Measurements from ENCODE around the gene GABPB1. TPM values are rescaled to one million over a fixed set of nuclear protein-coding genes. Genes with fewer than 3 reads are reported as not detected.

GABPB1 gene
- polyA plus RNA-seq, 1 of the 3 experiments (the other 2 are of a cell fraction): 12.8 TPM

- Histone ChIP-seq H3K4me3 (ENCODE audit: low read depth in 2 of 2, low read length in 1 of 2) (no peak overlapping the region), H3K9ac (no peak overlapping the region), H3F3A (replicated peaks; ENCODE audit: insufficient read depth) (no peaks in the 10 kb centered on the region), H3K79me2 (ENCODE audit: insufficient read depth) (no peaks in the 10 kb centered on the region), H2AFZ (ENCODE audit: low read depth) (no peak overlapping the region), H3K27ac (ENCODE audit: low read depth in 2 of 2, low read length in 1 of 2) (no peak overlapping the region), H3K4me2 (no peak overlapping the region), H4K20me1 (ENCODE audit: insufficient read depth) (no peaks in the 10 kb centered on the region), H3K36me3 (replicated peaks in 1 of 2; ENCODE audit: control insufficient read depth in 1 of 2, insufficient read depth in 2 of 2, low read length in 1 of 2) (no peaks in the 10 kb centered on the region), H3K4me1 (ENCODE audit: control insufficient read depth in 1 of 2, insufficient read depth in 2 of 2, low read depth in 1 of 2, low read length in 1 of 2) (peaks cover 0 to 7% of the 10 kb centered on the region in 2 experiments; a peak in 1 of 4 replicates), H3K9me2 (no peaks in the 10 kb centered on the region), H3K9me3 (no peaks in the 10 kb centered on the region), H3K27me3 (ENCODE audit: insufficient read depth) (no peaks in the 10 kb centered on the region)
- 72% methylated on average over 4 of the region's 4 CpGs for WGBS (ENCODE audit: low lambda C conversion rate)
- DNase-seq: no peak
- ChIA-PET POLR2A (no interaction called here), CTCF (interaction anchor here (1.2 to 1.4 kb wide), 2 partner anchors 9 to 10 kb away, joined by 3 read pairs; no protein-coding TSS in a partner anchor)
- TF ChIP-seq RXRA (IDR thresholded peaks at IDR 0.05; ENCODE audit: borderline replicate concordance, low read depth) (no peak), MEF2A (IDR thresholded peaks at IDR 0.05; ENCODE audit: borderline replicate concordance, low read depth) (no peak), RCOR1 (IDR thresholded peaks at IDR 0.05; ENCODE audit: low read length) (no peak), SIN3A (IDR thresholded peaks at IDR 0.05; ENCODE audit: borderline replicate concordance, low read depth, low read length) (no peak), RFX5 (IDR thresholded peaks at IDR 0.05; ENCODE audit: low read length) (no peak), ELF1 (IDR thresholded peaks at IDR 0.05) (no peak), NRF1 (IDR thresholded peaks at IDR 0.05; ENCODE audit: low read depth, low read length) (no peak), CTCF (IDR thresholded peaks at IDR 0.05) (no peak), FOXJ3 (CRISPR knock-in tag; IDR thresholded peaks at IDR 0.05) (no peak), EZH2phosphoT487 (IDR thresholded peaks at IDR 0.05; ENCODE audit: borderline replicate concordance, low read depth) (no peak)
- TF ChIP-seq, protein P1, sequence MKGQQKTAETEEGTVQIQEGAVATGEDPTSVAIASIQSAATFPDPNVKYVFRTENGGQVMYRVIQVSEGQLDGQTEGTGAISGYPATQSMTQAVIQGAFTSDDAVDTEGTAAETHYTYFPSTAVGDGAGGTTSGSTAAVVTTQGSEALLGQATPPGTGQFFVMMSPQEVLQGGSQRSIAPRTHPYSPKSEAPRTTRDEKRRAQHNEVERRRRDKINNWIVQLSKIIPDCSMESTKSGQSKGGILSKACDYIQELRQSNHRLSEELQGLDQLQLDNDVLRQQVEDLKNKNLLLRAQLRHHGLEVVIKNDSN (IDR thresholded peaks at IDR 0.05; ENCODE audit: borderline replicate concordance, low read depth): no peak
- TF ChIP-seq, protein P2, sequence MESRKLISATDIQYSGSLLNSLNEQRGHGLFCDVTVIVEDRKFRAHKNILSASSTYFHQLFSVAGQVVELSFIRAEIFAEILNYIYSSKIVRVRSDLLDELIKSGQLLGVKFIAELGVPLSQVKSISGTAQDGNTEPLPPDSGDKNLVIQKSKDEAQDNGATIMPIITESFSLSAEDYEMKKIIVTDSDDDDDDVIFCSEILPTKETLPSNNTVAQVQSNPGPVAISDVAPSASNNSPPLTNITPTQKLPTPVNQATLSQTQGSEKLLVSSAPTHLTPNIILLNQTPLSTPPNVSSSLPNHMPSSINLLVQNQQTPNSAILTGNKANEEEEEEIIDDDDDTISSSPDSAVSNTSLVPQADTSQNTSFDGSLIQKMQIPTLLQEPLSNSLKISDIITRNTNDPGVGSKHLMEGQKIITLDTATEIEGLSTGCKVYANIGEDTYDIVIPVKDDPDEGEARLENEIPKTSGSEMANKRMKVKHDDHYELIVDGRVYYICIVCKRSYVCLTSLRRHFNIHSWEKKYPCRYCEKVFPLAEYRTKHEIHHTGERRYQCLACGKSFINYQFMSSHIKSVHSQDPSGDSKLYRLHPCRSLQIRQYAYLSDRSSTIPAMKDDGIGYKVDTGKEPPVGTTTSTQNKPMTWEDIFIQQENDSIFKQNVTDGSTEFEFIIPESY (IDR thresholded peaks at IDR 0.05; ENCODE audit: borderline replicate concordance, low read depth): no peak
- TF ChIP-seq, protein P3, sequence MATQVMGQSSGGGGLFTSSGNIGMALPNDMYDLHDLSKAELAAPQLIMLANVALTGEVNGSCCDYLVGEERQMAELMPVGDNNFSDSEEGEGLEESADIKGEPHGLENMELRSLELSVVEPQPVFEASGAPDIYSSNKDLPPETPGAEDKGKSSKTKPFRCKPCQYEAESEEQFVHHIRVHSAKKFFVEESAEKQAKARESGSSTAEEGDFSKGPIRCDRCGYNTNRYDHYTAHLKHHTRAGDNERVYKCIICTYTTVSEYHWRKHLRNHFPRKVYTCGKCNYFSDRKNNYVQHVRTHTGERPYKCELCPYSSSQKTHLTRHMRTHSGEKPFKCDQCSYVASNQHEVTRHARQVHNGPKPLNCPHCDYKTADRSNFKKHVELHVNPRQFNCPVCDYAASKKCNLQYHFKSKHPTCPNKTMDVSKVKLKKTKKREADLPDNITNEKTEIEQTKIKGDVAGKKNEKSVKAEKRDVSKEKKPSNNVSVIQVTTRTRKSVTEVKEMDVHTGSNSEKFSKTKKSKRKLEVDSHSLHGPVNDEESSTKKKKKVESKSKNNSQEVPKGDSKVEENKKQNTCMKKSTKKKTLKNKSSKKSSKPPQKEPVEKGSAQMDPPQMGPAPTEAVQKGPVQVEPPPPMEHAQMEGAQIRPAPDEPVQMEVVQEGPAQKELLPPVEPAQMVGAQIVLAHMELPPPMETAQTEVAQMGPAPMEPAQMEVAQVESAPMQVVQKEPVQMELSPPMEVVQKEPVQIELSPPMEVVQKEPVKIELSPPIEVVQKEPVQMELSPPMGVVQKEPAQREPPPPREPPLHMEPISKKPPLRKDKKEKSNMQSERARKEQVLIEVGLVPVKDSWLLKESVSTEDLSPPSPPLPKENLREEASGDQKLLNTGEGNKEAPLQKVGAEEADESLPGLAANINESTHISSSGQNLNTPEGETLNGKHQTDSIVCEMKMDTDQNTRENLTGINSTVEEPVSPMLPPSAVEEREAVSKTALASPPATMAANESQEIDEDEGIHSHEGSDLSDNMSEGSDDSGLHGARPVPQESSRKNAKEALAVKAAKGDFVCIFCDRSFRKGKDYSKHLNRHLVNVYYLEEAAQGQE (IDR thresholded peaks at IDR 0.05; ENCODE audit: low read depth, low read length): no peak
Observed at GRCh38 chr15:50248994-50249582, 105.9 kb downstream of the GABPB1 start.
